Adipose tissue (tissue), 3 donors: ENCODE measurements around the gene PTPRN2. TPM values are rescaled to one million over a fixed set of nuclear protein-coding genes. Genes with fewer than 3 reads are reported as not detected.
"Not testable (repeated sequence)": the region's sequence is repeated elsewhere in the genome, so short reads cannot be mapped to it uniquely, and the experiment has no call there.

ENCODE experiments used
- H3K27ac ChIP-seq: one replicate; pipeline ENCODE4 v1.5.1; 2013; ENCODE audit warnings: low read depth, low read length
- WGBS, 3 donors: extraction: QIAGEN DNeasy Blood & Tissue Kit; methylation state at CpG; one replicate each; pipeline ENCODE4 v1.1.7; 2013; 5-methylcytosine and 5-hydroxymethylcytosine counted together
- polyA plus RNA-seq, 3 donors: library from polyadenylated mRNA; stranded (reverse); fragments of 200-250 nt; gene quantifications; one replicate each; pipeline ENCODE4 v1.2.3, GENCODE V29; 2013
- donor health status: healthy with polysubstance abuse.
- donor health status: Bipolar disorder and iron deficiency.
- donor health status: healthy.

Gene PTPRN2
- polyA plus RNA-seq, 3 donors, result 3.7 to 8.0 (median 7.3) TPM

DNA sequence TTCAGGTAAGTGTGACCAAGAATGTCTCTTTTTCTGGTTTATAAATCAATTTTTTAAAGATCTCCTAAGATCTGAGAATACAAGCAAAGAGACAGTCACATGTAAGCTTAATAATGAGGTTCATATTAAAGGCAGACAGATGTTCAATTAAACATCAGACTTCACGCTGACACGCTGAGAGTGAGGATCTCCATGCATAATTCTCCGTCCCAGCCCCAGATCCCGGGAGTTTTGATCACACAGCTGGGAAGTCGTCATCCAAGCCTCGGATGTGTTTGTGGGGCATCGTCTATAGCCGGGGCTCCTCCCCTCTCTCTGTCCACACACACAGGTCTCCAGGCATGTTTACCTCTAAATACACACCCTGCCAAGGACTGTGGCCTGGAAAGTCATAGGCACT, 223.2 kb downstream of the PTPRN2 start:
- no peak overlapping the region for H3K27ac ChIP-seq
- 76 to 86% (median 80%) methylated on average over 8 of the region's 8 CpGs for WGBS, 3 donors

DNA sequence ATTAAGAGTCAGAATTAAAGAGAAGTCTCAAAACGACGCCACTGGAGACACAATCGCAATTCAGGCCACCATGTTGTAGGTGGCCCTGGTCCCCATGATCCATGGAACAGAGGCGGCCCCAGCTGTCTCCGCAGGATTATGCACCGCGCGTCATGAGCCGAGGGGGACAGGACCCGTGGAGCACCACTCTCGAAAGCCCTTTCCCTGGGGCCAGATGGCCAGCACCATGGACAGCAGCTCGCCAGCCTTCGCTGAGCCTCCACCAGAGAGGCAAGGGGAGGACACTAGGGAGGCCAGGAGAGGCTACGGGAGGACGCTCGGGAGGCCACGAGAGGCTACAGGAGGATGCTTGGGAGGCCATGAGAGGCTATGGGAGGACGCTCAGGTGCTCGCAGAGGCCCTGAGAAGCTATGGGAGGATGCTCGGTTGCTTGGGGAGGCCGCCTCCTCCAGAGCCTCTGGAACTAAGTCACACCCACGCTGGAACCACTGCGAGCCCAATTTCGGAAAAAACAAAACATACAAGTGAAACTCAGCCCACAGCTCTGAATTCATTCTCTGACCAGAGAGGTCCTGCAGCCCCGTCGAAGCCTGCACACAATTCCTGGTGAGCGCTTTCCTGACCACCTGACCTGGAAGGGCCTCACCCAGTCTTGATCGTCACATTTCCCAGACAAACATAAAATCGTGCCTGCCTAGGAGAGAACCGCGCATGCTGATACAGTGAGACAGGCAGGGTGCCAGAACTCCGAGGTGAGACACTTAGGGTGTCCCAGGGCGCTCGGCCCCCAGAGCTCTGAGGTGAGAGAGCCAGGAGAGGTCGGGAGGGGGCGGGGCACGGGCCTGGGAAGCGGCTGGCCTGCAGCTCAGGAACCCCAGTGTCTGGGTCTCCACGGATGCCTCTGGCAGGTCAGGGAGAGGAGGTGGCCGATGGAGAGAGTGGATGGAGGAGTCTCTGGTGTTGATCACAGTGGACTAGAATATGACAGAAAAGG, 224.4 kb downstream of the PTPRN2 start:
- WGBS, 3 donors, result 77 to 83% (median 82%) methylated on average over 39 to 40 of the region's 40 CpGs
- H3K27ac ChIP-seq, result no peak overlapping the region

DNA sequence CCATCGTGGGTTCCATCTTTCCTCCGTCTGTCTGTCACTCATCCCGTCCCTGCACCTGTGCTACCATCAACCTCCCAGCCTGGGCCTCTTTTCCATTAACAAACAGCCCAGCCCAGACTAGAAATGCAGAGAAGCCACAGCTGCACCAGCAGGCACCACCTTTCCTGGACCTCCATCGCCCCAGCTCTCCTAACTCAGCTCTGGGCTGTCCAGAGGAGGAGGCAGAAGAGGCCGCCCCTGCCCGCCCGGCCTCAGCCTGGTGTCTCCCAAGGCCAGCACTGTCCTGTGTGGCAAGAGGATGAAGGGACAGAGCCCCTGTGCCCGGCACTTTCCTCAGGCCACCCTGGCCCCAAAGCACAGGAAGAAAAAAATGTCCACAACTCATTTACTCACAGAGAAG, 225.6 kb downstream of the PTPRN2 start:
- no peak overlapping the region for H3K27ac ChIP-seq
- WGBS, 3 donors, result 89 to 92% (median 89%) methylated on average over 8 of the region's 8 CpGs

DNA sequence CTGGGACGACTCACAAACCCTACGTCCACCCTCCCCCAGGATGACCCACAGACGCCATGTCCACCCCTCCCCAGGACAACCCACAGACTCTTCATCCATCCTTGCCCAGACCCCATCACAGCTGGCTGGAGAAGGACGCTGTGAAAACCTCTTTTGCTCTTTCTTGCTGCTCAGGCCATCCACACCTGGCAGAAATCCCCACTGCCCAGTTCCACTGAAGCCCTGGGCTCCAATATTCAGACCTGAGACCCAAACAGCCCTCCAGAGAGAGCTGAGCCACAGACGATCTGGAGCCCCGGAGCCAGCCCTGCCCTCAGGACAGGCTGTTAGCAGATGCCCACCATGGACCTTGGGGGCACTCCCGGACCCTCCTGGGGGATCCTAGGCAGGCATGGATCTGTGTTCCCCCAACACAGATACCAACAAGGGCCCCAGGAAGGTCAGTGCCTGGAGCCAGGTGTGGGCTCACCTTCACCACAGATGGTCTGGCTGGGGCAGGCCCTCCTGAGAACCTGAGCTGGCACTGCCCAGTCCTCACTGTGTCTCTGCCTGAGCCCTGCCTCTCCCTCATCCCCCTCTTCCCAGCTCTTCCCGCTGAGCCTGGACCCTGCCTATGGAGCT, 226.2 kb downstream of the PTPRN2 start:
- WGBS, 3 donors, result 74 to 85% (median 77%) methylated on average over 6 to 7 of the region's 8 CpGs
- H3K27ac ChIP-seq, result no peak overlapping the region

DNA sequence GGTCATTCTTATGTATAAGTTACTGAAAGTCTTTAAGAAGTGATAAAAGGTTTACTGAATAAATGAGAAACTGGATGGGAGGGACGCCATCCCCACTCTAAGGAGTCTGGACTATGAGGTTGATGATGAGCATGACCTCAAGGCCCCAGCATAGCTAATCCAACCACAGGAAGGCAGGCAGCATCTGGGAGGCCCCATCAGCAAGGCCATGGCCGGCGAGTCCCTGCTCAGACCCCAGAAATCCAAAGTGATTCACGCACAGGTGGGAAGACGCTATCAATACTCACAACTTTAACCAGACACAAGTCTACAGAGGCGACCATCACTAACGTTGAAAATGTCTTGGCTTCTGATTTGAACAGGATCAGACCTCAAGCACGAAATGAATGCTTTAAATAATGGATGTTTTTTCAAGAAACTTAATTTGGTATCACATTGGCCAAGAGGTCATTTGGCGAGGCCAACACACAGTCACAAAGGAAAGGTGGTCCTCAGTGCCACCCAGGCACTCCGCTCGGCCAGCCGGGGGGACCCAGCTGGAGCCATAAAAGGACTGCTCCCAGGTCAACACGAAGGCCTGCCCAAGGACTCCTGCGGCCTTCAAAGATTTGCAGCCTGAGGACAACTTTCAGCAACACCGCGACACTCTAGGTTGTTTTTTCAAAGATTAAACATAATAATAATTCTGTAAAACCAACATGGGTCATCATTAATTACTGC, 228.5 kb downstream of the PTPRN2 start:
- 80 to 91% (median 86%) methylated on average over 16 of the region's 16 CpGs for WGBS, 3 donors
- no peak overlapping the region for H3K27ac ChIP-seq

DNA sequence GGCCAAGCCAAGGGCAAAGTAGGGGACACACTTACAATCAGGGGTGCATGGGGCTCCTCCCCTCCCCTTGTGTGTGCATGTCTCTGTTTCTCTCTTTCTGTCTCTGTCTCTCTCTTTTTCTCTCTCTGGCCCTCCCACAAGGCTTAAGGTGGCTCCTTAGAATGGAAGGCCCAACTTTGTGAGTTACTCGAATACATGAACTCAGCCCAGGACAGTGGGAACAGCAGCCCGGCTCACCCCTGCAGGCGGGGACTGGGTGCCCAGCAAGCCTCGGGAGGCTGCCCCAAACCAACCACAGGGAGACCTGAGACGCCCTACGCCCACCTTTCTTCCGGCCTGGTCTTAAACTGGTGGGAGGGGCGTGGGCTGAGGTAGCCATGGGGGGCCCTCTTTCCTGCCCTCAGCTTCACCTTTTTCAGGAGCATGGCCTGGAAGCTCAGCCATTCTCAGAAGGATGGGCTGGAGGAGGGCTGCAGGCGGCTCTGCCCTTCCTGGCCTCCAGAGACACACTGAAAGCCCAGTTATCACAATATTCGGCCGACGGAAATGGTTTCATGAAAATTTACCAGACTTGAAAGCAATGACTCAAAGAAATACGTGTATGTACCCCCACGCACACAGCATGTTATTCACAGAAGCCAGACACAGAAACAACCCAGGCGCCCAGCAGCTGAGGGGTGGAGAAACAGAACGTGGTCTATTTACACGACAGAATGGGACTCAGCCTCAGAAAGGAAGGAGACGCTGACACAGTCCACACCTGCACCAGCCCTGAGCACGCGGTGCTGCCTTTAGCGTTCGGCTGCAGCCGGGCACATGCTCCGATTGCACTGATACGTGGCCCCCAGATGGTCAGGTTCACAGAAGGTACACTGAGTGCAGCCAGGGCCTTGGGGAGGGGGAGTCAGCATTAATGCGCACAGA, 229.5 kb downstream of the PTPRN2 start:
- no peak overlapping the region for H3K27ac ChIP-seq
- 84 to 89% (median 87%) methylated on average over 26 of the region's 26 CpGs for WGBS, 3 donors

DNA sequence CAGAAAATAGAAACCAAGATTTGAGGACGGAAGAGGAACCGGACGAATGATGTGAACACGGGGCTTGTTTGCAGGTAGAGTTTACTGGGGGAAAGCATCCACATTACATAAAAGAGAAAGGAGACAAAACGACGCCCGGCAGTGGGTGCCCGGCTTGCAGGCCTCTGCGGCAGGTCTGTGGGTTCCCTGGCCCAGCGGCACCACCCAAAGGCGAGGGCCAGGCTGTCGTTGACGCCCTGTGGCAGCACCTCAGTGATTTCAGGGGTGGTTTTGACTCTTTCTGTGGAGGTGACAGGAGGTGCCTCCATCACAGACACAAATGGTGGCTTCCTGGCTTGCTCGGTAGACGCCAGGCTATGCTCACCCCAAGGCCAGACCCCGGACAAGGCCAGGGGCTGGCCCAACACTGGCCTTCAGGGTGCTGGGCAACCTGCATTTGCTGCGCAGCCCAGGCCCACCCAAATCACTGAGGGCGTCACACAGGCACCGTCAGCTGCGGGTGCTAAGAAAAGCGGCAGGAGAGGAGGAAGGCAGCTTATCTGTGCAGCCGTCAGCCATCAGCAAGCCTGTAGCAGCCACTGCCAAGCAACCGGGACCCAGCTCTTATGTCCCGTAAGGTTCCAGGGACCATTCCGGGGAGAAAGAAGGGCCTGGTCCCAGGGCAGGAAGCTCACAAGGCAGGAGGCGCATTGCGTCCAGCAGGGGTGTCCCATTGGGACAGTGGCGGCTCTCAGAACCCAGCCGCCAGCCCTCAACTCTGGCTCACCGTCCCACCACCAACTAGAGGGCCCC, 230.3 kb downstream of the PTPRN2 start:
- 86 to 92% (median 89%) methylated on average over 30 of the region's 30 CpGs for WGBS, 3 donors
- H3K27ac ChIP-seq, result no peak overlapping the region

DNA sequence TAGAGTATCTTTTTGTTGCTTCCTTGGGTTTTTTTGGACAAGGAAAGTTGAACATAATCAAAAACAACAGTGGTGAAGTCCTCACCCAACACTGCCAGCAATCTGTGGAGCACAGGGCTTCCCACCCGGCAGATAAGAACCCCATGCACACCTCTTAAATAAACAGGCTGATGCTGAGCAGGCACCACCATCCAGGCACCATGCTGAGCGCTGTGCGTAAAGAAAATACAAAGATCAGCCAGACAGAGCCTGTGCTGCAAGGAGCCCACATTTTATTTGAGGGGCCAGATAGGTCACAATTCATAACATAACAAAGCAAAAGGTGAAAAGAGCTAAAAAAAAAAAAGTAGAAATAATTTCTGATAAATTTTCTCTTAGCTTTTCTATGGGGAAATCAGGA, 231.2 kb downstream of the PTPRN2 start:
- WGBS, 3 donors, result 51 to 64% (median 55%) methylated on average over 3 of the region's 3 CpGs

DNA sequence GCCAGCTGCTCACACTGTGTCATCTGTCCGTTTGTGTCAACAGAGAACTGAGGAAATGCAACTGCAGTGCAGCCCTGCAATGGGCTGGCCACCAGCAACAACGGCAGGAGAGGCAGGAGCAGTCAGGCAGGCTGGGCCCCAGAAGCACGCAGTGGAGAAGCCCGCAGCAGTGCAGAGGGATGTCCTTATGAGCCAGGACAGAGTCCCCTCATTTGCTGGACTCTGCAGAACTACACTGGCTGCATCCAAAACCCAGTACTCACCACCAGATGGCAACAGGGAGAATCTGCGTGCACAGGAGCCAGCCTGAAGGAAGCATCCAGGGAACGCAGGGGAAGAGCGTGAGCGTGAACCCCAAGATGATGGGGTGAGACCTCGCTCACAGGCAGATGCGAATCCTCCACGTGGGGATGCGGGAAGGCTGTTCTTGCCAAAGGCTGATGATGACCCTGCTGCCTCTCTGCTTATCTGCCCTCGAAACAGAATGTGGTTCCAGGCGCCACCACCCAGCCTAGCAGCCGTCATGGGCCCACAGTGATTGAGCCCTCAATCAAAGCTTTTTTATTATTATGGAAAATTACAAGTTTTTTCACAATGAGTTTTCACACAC, 232.1 kb downstream of the PTPRN2 start:
- 61 to 77% (median 75%) methylated on average over 13 to 15 of the region's 15 CpGs for WGBS, 3 donors
- H3K27ac ChIP-seq, result no peak overlapping the region

More for the DNA sequence above, 231.2 kb downstream of the PTPRN2 start:
- H3K27ac ChIP-seq, result no peak overlapping the region

DNA sequence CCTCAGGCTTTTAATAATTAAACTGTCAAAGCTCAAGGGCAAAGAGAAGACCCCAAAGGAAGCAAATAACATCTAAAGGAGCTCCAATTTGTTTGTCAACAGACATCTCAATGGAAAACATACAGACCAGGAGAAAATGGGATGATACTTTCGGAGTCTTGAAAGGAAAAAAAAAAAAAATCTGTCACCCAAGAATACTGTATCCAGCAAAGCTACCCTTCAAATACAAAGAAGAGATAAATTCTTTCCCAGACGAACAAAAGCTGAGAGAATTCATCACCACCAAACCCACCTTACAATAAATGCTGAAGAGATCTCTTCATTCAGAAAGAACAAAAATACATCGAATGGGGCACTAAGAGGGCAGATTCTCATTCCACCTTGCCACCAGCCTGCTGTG, 232.8 kb downstream of the PTPRN2 start:
- WGBS, 3 donors, result 84 to 91% (median 89%) methylated on average over 3 of the region's 3 CpGs
- no peak overlapping the region for H3K27ac ChIP-seq

DNA sequence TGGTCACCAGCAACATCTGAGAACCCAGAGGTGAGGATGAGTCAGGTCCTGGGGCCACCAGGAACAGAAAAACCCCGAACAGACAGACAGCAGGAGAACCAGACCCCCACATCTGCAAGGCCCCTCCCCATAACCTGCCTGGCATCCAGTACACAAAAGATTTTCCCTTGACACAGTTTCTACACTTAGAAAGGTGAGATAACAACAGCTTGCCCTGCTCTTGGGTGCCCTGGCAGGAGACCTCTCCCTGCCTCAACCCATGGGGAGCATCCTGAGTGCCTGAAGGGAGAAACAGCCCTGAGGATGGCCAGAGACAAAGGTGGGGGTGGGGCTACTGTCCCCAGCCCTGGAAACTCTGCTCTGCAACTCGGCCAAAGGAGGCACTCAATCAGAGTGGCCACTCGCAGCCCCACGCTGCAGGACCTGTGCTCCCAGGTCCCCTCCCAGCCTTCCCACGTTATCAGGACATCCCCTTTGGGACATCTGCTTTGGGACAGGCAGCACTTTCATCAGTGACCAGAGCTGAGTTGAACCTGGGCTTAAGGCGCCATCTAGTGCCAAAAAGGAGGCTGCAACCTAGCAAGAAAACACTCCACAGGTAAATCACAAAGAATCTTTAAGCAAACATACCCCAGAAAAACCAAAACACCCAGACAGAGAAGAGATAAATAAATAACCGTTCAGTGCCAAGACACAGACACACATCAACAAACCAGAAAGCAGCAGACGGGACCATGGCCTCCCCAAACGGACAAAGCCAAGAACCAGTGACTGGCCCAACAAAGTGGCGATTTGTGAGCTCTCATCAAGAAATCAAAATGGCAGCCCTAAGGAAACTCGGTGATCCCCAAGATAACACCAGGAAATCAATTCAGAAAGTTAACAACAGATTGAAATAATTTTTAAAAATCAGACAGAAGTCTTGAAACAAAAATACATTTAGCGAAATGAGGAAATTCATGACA, 233.7 kb downstream of the PTPRN2 start:
- WGBS, 3 donors, result 45 to 68% (median 53%) methylated on average over 12 of the region's 12 CpGs
- no peak overlapping the region for H3K27ac ChIP-seq

DNA sequence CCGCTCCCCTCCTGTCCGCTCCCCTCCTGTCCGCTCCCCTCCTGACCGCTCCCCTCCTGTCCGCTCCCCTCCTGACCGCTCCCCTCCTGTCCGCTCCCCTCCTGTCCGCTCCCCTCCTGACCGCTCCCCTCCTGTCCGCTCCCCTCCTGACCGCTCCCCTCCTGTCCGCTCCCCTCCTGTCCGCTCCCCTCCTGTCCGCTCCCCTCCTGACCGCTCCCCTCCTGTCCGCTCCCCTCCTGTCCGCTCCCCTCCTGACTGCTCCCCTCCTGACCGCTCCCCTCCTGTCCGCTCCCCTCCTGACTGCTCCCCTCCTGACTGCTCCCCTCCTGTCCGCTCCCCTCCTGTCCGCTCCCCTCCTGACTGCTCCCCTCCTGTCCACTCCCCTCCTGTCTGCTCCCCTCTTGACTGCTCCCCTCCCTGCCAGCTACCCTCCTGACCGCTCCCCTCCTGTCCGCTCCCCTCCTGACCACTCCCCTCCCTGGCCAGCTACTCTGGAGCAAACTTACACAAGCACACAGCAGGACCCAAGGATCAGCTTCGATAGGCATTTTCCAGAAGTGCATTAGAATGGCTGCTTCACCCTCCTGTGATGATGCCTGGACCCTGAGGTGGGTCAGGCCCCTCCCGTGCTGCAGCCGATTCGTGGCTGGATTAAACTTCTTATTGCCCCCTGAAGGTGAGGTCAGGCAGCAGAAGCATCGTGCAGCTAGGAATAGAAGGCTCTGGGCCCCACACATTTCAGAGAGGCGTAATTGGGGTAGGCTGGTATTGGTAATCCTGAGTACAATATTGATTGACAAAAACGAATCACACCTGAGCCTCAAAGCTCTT, 235.5 kb downstream of the PTPRN2 start:
- H3K27ac ChIP-seq, result not testable (repeated sequence)
- WGBS, 3 donors, result 72 to 84% (median 81%) methylated on average over 21 to 25 of the region's 30 CpGs

DNA sequence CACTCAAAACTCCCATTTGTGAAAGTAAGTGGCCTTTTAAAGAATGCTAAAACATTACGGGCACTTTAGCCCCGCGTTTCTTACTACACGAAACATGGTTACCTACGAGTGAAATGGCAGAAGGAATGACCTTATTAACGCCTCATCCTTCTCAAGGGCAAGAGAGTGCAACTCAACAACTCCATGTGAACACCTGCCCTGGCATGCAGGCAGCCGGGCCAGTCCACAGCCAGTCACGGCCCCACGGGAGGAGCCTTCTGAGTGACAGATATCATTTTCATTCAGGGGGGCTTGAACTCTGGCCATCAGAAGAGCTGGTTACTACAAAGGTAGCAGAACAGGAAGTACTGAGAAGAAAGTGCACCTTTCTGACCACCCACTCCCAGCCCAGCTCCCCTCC, 236.1 kb downstream of the PTPRN2 start:
- WGBS, 3 donors, result 70 to 85% (median 78%) methylated on average over 9 of the region's 9 CpGs
- H3K27ac ChIP-seq, result no peak overlapping the region

DNA sequence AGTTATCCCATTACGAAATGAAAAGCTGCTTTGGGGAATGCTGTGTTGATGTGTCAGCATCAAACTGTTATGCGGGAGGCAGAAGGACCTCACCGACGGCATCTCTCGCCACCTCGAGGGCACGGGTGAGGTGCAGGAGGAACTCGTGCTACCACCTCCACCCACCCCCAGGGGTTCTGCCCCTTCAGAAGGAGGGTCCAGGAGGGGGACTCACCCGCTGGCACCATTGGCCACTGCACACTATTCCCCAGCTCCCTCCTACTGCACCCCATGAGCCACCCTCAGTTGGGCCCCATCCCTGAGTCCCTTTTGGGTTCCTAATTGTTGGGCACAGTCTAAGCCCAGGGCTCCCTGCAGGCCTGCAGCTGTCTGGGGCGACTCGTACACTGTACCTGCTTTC, 236.6 kb downstream of the PTPRN2 start:
- 80 to 83% (median 82%) methylated on average over 11 of the region's 11 CpGs for WGBS, 3 donors
- no peak overlapping the region for H3K27ac ChIP-seq
